Medulla oblongata (tissue), 1 donor: Measurements from ENCODE around the gene GAS5.

Experiments used
- DNase-seq: peaks from one replicate; pipeline ENCODE4 v3.0.0-alpha.2; 2015; ENCODE audit errors: extremely low spot score

GAS5 gene

GRCh38 chr1:173824315-173825081, 43.3 kb downstream of the GAS5 start, which contains the start of the genes CENPL and DARS2:
Gene CENPL, minus strand, starts transcription at chr1:173824883. Its CDS starts 13,584 bp downstream, at chr1:173811299.
Gene DARS2, plus strand, starts transcription at chr1:173824673. Its CDS starts 557 bp downstream, at chr1:173825230.
- peak; percentile 99 for DNase-seq

GRCh38 chr1:173823781-173824314, 43.9 kb downstream of the GAS5 start:
- DNase-seq: no peak

- no peak for DNase-seq
Measured at GRCh38 chr1:173821680-173822079, 46.1 kb downstream of the GAS5 start.

GRCh38 chr1:173818459-173818858, 49.3 kb downstream of the GAS5 start:
- no peak for DNase-seq
